AG09319 (cell line): Measurements from ENCODE around the gene DPP7.

ENCODE experiments used
- DNase-seq: peaks from one replicate; pipeline ENCODE4 v3.0.0-alpha.2; 2010; ENCODE audit warnings: low read depth; ENCODE audit errors: extremely low read depth
- TF ChIP-seq, protein P1 (sequence below): IDR thresholded peaks from 2 replicates; pipeline ENCODE4 v1.5.1; 2011; ENCODE audit warnings: low read depth, mild to moderate bottlenecking, inconsistent platforms, low read length, moderate library complexity

Gene DPP7

DNA sequence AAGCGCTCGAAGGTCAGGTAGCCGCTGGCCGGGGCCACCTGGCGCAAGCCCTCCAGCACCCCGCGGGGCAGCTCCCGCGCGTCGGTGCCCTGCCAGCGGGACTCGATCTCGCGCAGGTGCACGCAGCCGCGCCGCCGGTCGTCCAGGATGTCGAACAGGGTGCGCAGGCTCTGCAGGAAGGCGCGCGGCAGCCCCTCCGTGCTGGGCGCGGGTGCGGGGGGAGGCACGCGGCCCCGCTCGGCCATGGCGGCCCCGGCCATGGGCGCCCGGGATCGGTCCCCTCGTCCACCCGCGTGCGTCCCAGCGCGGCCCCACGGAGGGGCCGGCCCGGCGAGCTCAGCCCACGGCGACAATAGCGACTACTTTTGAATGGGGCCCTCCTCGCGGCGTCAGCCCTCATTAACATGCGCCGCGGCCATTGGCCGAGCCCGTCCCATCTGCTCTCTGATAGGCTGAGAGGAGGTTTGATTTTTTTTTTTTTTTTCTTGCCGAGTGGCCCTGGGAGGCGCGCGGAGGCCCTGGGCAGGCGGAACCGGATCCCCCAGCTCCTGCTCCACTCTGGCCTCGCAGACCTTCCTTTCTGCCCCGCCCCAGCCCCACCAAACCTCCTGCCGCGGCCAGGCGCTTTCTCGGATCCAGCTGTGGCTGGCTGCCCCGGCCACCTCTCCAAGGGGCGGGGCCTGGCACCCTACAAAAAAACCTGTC, 44.2 kb downstream of the DPP7 start, which contains the start of gene SAPCD2:
SAPCD2 (minus strand) TSS at position 357 of the 705 bp plus-strand sequence; CDS start at position 260, 97 bp downstream.
- DNase-seq, result no peak
- TF ChIP-seq, protein P1, sequence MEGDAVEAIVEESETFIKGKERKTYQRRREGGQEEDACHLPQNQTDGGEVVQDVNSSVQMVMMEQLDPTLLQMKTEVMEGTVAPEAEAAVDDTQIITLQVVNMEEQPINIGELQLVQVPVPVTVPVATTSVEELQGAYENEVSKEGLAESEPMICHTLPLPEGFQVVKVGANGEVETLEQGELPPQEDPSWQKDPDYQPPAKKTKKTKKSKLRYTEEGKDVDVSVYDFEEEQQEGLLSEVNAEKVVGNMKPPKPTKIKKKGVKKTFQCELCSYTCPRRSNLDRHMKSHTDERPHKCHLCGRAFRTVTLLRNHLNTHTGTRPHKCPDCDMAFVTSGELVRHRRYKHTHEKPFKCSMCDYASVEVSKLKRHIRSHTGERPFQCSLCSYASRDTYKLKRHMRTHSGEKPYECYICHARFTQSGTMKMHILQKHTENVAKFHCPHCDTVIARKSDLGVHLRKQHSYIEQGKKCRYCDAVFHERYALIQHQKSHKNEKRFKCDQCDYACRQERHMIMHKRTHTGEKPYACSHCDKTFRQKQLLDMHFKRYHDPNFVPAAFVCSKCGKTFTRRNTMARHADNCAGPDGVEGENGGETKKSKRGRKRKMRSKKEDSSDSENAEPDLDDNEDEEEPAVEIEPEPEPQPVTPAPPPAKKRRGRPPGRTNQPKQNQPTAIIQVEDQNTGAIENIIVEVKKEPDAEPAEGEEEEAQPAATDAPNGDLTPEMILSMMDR, result no peak

DNA sequence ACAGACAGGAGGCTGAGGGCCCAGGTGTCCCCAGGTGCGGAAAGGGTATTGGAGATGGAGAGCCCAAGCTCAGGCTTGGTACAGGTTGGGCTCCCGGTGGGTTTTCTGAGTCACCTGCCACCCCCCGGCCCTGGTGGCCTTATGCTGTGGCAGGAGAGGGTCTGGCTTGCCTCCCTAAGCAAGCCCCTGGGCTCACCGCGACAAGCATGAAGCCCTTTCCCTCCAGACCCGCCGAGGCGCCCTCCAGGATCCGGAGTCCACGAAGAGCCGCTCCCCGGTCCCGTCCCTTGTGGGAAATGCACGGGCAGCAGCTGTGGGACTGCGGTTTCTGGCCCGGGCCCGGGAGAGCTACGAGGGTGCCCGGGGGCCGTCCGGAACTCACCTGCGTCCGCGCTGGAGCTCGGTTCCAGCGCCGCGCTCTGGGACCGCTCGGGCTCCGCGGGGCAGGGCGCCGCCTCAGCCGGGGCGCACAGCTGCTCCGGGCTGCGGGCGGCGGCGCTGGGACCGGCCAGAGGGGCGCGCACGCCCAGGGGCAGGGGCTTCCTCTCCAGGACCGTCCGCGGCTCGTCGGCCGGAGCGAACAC, 44.9 kb downstream of the DPP7 start:
- TF ChIP-seq, protein P1, result no peak
- no peak for DNase-seq

- TF ChIP-seq, protein P1, result no peak
- DNase-seq, result no peak
These were observed 45.7 kb downstream of the DPP7 start for GRCh38 chr9:137068539-137069507.

DNA sequence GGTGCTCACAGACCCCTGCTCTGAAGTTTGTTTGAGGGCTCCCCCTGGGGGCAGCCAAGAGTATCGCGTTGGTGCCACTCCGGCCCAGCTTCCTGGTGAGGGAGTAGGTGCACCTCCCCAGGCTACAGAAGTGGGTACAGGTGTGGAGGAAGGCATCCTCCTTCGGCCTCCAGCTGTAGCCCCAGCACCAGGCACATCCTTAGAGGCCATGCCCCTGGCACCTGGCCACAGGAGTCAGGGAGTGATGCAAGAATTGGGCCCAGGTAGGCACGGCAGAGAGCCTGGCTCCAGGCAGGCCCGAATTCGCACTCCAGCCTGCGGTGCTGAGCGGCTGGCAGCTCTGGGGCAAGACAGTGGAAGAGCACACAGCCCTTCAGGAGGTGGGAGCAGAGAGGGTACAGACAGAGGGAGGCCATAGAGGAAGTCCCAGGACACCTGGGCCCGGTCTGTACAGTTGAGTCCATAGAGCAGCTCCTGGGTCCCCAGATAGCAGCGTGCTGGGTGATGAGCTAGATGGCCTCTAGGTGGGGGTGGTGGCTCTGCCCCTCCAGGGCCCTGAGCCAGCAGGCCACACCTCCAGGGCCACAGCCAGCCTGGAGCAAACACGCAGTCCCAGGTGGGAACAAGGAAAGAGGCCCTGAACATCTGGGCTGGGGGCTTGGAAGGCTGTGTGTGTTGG, 46.5 kb downstream of the DPP7 start:
- TF ChIP-seq, protein P1, result peak; percentile 85
- DNase-seq, result no peak

GRCh38 chr9:137066096-137066861, 48.3 kb downstream of the DPP7 start:
- TF ChIP-seq, protein P1, result no peak
- no peak for DNase-seq

DNA sequence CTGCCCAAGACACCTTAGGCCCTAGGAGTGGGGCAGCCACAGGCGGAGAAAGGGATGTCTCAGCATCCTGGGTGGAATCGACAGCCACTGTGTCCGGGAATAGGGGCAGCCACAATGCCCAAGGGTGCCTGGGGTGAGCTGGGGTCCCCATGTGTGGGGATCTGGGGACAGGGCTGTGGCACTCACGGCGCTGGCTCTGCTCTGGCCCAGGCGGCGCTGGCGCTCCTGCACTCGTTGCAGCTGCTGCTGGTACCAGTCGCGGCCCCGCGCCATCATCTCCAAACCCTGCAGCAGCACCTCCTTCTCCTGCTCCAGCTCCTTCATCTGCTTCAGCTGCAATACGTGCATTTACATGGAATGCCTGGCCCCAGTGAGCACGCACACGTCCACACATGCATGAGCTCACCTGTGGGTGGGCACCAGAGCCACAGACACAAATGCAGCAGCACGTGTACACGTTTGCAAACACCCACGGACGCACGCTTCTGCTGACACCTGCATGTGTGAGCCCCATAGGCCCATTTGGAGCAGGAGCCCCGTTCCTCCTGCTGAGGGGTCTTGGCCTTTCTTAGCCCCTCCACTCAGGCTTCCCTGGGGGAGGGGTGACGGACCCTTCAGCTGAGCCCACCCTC, 49.1 kb downstream of the DPP7 start:
- TF ChIP-seq, protein P1, result no peak
- no peak for DNase-seq
